ENCODE data around the gene LYSMD2.

LYSMD2 gene

DNA sequence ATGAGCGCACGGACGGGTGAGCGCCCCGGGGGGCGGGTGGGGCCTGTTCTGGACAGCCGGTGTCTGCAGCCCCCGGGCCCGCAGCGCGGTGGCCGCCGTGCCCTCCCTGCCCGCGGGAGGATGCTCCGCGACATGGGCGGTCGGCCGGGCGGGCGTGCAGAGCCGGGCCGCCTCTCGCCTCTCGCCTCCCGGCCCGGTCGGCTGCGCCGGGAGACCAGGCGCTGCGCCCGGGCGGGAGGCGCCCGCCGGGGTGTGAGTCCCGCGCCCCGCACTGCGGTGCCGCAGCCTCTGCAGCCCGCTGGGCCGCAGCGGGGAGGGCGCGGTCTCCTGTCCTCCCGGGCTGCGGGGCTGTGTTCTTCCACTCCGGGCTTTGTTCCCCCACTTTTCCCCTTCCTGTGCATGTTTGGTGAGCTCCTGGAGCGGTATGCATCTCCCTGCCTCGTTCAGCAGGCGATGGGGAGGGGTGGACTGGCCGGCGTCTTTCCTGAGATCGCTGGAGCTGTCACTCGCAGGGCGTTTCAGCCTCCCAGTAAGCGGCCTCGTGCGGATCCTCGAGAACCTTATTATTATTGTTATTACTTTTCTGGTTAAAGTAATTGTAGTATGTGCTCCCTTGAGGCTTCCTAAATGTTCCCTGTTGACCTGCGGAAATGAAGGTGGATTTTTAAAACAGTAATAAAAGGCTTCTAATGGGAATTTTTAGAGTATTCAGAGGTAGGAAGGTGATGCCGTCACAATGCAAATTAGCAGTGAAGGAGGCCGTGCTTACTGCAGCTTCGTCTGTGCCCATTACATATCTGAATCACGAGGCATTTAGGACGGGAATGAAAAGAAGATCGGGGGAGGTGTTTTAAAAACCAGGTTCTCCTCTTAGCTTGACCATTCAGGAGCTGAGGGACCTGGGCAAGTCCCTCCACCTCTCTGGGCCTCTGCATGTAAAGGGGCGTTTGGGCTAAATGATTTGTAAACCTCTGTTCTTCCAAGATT, 14.5 kb upstream of the LYSMD2 start:
- no peak for DNase-seq (ENCODE audit: low read depth)

DNA sequence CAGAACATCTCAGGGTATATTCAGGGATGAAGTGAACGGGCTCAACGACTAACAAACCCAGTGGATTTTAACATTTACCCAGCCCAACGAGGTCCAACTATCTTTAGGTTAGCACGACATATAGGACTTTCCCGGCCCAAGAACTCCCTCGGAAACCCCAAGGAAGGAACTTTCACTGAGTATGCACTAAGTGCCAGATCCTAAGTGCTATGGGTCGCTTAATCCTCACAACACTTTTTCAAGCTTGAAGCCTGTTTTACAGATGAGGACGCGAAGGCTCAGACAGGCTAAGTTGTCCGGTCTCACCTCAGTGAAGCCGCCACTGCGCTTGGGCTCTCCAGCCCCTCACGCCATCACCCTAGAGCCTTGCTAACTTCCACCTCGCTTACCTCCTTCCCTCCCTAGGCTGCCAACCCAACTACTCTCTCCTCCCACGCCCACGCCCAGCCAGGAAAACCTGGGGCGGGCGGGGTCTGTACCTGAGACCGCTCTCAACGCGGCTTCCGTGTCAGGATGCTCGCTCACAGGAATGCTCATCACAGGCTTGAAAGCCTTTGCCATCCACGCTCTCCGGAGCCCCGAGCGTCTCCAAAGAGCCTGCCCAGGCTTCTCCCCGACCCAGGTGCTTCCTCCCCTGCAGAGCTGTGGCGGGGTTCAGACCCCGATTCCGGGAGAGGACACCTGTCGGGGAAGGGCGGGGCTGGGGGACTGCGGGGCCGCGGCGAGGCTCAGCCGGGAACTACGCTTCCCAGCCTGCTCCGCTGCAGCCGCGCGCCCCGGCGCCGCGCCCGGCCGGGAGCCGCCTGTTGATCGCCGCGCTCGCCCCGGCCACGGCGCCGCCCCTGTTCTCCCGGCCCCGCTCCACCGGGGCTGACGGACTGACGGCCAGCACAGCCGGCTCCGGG, 13.6 kb upstream of the LYSMD2 start, which contains the start of gene TMOD2:
TMOD2 (plus strand) TSS at position 806 of the 905 bp plus-strand sequence. CDS start 14,845 bp downstream, outside the sequence.
- peak; percentile 36 for DNase-seq (ENCODE audit: low read depth)

DNA sequence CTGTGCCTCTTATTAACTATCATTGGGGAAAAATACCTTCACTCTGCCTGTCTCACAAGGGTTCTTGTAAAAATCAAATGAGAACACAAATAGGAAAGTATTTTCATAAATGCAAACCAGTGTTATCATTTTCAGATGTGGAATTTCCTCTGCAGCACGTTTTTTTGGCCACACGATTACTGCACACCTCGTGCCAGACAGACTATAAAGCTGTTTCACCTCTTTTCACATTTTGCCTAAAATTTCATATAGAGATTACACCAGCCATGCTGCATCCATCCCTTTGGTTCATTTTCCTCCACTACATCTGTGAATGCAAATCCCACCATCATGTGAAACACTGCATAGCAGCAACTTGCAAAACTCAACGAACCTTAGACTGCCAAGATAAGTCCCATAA, 12.7 kb upstream of the LYSMD2 start:
- no peak for DNase-seq (ENCODE audit: low read depth)

DNA sequence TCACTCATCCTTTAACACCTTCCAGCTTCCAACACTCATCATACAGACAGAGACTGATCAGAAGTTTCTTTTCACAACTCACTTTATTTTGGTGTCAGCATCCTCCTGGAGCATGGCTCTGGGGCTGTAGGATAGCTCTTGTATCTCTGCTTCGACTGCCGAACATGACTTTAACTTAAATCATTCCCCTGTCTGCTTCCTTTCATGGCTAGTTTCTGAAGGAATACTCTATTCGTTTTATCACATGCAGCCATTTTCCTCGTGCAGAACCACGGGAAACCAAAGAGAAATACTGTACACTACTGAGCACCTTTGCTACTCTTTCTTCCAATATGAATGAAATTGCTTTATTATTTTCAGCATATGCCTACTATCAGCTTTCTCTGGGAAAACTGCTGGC, 11.9 kb upstream of the LYSMD2 start:
- DNase-seq (ENCODE audit: low read depth): no peak

DNA sequence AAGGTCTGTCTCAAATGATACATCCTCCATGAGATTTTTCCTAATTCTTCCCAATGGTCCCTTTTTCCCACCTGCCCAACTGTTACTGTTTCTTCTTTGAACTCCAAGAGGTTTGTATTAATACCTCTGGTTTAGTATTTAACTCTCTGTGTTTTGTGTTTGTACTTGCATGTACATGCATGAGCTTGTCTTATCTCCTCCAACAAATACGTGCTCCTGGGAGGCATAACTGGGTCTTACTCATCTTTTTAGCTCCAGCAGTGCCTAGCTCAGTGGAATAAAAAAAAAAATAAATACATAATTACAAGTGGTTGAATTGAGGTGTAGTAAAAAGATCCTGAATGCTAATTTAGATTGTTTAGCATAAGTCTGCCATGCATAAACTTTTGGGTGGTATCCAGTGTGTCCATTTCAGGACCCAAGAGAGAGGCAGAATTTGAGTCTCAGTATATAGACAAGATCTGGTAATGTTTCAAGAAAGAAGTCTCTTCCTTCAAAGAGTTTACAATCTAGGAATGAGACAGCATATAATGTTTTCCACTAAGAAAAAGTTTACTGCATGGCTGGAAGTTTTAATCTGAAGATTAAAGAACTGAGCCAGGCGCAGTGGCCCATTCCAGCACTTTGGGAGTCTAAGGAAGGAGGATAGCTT, 1.7 kb upstream of the LYSMD2 start:
- no peak for DNase-seq (ENCODE audit: low read depth)

DNA sequence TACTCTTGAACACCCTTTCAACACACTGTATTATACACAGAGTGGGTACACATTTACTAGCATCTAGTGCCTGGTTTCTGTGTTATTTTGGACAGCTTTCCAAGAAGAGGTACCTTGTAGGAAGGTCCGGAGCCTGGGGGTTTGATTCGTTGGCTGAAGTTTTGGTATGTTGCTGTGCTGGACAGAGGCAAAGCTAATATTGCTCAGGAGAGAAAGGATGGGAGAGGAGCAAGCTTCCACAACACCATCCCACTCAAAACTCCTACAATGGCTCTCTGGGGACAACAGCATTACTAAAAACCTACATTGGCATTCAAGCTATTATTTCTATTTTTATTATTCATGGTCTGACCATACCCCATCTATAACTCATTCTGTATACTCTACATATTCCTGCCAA, 1.1 kb upstream of the LYSMD2 start:
- no peak for DNase-seq (ENCODE audit: low read depth)

DNA sequence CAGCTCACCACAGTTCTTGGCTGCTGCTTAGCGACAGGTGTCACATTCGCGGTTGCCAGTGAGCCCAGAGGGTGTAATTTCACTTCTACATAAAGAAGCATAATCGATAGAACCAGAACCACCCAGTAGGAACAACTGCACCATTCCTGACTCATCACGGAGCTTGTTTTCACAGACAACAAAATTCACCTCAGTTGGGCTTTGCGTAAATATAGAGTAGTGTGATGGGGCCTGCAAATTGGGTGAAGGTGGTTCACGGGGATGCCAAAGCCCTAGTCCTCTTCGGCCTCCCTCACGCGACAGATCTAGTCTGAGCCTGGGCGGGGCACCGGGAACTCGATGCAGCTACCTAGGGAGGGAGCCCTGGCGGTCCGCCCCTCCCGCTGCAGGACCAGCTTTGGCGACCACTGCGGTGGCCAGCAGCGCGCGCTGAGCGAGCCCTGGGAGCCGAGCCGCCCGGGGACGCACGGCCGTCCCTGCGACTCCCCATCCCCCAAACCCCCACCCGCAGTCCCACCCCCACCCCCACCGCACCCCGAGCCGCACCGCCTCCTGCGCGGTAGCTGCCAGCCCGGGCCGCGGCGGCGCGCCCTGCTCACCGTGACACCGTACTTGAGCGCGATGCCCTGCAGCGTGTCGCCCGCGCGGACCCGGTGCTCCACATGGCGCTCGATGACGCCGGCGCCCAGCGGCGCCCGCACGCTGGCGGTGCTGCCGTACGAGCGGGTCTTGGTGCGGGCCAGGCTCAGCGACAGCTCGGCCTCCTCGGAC, 519 bp downstream of the LYSMD2 start:
- peak; percentile 42 for DNase-seq (ENCODE audit: low read depth)

DNA sequence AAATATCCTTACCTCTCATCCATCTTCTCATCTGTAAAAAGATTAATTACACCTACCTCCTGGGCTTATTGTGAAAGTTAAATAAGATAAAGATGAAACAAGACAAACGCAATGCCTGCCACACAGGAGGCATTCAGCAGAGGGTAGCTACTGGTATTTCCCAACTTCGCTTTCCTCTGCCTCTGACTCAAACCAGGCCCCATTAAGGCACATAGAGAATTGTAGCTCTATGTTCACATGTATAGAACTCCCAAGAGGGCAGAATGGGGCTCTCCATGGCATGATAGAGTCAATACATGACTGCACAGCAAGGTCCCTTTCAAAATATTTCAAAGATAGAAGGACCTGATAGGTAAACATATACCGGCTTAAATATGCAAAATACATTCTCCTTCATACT, 1.4 kb downstream of the LYSMD2 start:
- no peak for DNase-seq (ENCODE audit: low read depth)

DNA sequence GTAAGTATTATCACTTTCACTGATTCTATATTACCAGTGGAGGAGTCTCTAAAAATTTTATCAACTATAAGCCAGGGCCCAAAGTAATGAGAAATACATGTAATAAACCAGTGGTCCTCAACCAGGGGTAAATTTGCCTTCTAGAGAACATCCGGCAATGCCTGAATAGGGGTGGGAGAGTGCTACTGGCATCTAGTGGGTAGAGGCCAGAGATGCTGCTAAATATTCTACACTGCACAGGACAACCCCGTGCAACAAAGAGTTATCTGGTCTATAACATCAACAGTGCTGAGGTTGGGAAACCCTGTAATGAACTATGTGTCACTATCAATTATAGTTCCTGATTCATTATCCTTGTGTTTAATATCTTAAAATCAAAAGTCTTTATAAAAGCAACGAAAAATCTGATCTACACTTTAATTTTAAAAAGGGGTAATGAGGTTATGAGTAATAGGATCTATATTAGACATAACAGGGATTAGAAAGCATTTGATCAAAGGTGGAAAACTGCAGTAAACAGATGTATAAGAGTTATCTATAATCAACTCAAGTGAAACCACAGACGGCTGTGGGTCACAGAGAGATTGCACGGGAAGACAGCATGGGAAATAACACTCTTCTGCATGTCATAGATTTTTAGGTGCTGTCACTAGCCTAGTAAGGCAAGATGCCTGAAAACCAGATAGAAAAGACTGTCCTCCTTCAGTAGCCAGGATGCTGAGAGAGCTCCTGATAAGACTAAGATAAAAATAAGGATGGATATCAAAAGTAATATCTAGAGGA, 2.0 kb downstream of the LYSMD2 start:
- no peak for DNase-seq (ENCODE audit: low read depth)

DNA sequence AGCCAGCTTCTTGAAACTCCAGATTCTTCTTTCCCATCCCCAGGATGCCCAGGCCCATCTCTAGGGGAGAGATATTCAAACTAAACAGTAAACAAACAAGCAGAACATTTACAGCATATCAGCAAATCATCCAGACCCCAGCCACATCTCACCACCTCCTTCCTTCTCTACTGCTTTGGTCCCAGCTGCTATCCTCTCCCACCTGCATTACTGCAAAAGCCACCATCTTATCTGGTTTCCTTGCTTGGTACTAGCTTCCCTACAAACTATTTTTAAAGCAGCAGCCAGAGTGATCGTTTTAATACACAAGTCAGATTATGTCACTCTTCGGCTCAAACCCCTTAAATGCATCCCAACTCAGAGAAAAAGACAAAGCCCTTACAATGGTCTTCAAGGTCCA, 4.8 kb downstream of the LYSMD2 start:
- DNase-seq (ENCODE audit: low read depth): no peak

DNA sequence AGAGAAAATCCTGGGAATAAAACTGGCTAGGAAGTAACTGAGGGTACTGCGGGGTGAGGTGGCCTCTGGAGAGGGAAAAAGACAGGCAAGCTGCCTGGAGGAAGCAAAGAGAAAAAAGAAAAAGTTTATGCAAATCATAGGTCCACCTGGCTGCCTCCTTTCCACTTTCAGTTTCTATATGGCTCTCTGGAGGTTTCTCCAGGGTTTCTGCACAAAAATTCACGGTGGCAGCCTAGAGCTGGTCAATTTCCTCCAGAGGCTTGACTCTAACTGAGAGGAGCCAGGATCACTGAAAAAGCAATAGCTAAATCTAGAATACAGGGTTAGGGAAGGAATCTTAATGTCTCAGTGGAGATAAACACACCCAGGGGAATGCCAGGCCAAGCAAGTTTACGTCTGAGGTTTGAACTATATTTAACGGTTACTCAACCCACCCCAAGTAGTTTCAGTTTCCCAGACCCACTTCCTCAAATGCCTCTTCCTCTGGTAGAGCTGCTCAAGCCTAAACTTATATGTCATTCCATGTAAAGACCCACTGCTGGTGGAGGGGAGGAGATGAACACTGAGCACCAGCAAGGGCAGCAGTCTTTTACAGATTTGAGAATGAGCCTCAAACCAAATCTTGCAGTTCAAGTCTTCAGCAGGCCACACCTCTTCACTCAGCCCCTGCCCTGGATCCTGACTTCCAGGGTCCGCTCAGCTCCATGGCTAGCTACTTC, 5.7 kb downstream of the LYSMD2 start:
- no peak for DNase-seq (ENCODE audit: low read depth)

DNA sequence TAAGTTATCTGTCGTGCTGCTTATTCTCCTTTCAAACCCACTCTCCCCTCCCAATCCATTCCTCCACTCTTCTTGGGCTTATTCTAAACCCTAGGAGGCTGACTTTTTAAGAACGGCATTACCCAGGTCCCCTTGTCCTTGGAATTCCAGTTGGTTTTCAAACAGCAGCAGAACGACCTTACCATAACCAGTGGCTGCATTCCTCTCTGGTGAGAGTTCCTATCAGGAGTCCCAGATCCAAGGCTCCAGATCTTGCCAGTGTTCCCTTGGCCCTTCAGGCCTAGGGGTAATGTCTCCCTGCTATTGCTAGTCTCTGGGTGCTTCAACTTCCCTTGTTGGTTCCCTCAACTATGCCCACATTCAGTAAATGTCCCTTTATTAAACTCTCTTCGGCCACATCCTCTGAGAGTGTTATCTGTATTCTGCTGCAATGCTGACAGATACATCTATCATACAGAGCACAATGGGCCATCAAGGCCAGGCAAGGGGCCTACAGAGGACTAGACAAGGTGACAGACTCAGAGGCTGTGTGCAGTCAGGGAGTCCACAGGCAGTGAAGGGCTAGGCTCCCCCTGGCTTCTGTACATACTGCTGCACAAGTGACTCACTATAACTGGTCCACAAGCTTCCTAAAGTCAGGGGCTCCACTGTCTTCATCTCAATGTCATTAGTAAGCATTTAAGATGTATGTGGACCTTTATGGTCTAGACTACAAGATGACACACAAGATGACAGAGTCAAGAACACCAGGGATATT, 10.1 kb downstream of the LYSMD2 start:
- DNase-seq (ENCODE audit: low read depth): no peak

DNA sequence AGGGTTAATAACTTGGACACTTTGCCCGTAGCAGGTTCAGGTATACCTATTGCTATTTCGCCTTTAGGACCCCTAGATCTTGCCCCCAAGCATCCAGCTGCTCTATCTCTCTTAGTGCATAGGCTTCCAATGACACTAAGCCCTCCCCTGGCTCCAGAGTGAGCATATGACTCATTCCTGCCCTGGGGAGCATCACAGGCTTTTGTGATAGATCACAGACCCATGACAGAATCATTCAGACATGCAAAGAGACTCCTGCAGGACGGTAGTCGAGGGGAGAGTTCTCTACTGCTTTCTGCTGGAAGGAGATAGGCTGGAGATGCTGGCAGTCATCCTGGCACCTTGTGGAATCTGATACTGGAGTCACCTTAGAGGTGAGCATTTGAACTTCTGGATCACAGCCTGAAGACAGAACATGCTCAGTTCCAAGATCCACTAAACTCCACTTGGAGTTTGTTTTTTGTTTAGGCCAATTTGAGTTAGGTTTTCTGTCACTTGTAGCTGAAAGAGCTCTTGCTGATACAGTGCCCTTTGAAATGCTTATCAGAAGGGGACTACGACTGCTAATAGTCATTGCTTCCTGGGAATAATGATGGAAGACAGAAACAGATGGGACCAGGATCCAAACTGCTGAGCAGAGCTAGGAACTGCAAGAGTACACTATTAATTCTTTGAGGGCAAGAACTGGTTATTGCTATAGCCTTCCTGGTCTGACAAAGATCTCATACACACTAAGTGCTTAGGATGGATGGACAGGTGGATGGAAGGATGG, 11.0 kb downstream of the LYSMD2 start:
- no peak for DNase-seq (ENCODE audit: low read depth)

DNA sequence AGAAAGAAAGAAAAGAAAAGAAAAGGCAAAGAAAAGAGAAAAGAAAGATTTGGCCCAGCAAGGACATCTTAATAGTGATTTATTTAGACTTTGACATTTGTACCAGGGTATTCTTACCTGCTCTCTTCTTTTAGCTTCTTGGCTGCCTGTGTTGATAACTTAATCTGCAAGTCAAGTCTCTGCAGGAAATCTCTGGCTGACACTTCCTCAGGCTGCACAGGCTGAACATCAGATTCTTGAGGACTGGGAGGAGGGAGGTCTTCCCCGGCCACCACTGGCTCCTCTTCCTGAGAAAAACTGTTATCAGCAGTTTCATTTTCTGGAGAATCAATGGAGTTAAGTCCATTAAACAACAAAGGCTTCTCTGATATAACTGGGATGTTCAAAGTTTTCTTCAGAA, 12.8 kb downstream of the LYSMD2 start:
- DNase-seq (ENCODE audit: low read depth): no peak

DNA sequence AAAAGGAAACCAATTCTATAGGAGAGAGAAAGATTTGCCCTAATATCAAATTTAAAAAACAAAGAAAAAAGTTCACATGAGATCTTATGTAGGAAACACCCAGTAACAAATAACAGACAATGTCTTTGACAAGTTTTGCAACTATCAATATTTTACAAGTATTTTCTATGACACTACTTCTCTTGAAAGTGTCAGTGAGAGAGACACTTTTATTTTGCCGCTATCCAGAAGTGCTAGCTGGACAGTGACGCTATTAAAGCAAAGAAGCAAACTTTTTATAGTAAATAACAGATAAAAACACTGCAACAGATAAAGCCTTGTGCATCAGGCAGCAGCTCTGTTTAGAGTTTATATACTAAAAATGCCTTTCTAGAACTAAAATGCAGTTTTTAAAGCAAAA, 13.3 kb downstream of the LYSMD2 start:
- DNase-seq (ENCODE audit: low read depth): no peak

DNA sequence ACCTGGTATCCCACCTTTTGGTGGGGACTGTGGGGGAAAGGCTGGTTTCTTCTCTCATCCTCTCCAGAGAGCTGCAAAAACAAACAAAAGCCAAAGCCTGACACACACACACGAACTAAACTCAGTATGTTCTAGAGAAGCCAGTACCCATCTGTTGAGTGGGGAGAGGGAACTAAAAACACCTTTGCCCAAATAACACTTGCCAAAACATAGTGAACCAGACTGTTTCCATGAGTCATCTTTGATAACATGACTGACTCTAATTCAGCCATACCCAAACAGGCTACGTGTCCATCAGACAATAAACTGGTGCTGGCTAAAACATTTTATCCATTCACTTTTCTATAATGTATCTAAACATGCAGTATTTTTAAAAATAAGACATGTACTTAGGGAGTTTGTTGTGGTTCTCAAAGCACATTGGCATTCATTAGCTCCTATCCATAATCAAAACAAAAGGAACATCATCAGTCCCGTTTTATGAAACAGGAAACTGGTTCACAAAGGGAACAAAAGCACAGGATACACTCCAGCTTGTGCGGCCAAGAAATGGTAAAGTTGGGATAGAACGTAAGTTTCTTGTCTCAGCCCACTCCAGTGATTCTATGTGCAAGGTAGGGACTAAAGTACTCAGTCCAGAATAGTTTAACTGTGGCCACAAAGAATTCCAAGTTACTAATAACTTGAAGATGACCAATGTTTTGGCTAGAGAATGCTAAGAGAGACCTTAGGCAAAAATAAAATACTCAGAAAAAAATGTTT, 16.1 kb downstream of the LYSMD2 start:
- no peak for DNase-seq (ENCODE audit: low read depth)

DNA sequence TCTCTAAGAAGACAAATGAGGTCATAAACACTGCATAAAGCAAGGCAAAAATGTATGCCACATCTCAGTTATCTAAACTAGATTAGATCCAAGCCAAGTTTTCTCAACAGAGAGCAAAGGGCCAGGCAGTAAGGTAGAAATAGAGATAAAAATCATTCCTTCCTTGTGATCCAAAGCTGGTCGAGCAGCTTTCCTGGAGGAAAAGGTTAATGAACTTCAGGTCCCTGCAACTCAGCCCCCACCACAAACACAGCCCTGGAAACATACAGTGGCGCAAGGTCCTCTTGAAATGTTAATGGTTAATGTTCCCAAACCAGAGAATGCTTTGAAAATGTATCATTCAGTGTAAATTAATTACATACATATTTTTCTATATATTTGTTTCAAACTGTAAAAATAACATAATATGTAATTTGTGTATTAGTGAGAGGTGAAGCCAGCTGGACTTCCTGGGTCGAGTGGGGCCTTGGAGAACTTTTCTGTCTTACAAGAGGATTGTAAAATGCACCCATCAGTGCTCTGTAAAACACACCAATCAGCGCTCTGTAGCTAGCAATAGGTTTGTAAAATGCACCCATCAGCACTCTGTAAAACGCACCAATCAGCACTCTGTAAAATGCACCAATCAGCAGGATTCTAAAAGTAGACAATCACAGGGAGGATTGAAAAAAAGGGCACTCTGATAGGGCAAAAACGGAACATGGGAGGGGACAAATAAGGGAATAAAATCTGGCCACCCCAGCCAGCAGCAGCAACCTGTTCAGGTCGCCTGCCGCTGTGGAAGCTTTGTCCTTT, 17.1 kb downstream of the LYSMD2 start:
- DNase-seq (ENCODE audit: low read depth): no peak
